ENCODE data around the gene CCSER2.

GRCh38 chr10:84537447-84537931 lies 209.1 kb downstream of the CCSER2 start:
- TF ChIP-seq RNF2 (IDR thresholded peaks at IDR 0.05; ENCODE audit: borderline replicate concordance, low read depth) (no peak), POLR2A (IDR thresholded peaks at IDR 0.05; ENCODE audit: low read length) (no peak), HOXA7 (CRISPR knock-in tag; IDR thresholded peaks at IDR 0.05) (no peak), EHMT2 (IDR thresholded peaks at IDR 0.05; ENCODE audit: low read depth) (no peak), ELK1 (IDR thresholded peaks at IDR 0.05; ENCODE audit: low read depth, low read length) (no peak), RFX5 (IDR thresholded peaks at IDR 0.05) (no peak), BHLHE40 (IDR thresholded peaks at IDR 0.05; ENCODE audit: low read depth, low read length) (no peak)
- TF ChIP-seq, protein P1, sequence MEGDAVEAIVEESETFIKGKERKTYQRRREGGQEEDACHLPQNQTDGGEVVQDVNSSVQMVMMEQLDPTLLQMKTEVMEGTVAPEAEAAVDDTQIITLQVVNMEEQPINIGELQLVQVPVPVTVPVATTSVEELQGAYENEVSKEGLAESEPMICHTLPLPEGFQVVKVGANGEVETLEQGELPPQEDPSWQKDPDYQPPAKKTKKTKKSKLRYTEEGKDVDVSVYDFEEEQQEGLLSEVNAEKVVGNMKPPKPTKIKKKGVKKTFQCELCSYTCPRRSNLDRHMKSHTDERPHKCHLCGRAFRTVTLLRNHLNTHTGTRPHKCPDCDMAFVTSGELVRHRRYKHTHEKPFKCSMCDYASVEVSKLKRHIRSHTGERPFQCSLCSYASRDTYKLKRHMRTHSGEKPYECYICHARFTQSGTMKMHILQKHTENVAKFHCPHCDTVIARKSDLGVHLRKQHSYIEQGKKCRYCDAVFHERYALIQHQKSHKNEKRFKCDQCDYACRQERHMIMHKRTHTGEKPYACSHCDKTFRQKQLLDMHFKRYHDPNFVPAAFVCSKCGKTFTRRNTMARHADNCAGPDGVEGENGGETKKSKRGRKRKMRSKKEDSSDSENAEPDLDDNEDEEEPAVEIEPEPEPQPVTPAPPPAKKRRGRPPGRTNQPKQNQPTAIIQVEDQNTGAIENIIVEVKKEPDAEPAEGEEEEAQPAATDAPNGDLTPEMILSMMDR (IDR thresholded peaks at IDR 0.05) = peak; percentile 92
- TF ChIP-seq, protein P2, sequence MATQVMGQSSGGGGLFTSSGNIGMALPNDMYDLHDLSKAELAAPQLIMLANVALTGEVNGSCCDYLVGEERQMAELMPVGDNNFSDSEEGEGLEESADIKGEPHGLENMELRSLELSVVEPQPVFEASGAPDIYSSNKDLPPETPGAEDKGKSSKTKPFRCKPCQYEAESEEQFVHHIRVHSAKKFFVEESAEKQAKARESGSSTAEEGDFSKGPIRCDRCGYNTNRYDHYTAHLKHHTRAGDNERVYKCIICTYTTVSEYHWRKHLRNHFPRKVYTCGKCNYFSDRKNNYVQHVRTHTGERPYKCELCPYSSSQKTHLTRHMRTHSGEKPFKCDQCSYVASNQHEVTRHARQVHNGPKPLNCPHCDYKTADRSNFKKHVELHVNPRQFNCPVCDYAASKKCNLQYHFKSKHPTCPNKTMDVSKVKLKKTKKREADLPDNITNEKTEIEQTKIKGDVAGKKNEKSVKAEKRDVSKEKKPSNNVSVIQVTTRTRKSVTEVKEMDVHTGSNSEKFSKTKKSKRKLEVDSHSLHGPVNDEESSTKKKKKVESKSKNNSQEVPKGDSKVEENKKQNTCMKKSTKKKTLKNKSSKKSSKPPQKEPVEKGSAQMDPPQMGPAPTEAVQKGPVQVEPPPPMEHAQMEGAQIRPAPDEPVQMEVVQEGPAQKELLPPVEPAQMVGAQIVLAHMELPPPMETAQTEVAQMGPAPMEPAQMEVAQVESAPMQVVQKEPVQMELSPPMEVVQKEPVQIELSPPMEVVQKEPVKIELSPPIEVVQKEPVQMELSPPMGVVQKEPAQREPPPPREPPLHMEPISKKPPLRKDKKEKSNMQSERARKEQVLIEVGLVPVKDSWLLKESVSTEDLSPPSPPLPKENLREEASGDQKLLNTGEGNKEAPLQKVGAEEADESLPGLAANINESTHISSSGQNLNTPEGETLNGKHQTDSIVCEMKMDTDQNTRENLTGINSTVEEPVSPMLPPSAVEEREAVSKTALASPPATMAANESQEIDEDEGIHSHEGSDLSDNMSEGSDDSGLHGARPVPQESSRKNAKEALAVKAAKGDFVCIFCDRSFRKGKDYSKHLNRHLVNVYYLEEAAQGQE (IDR thresholded peaks at IDR 0.05) = no peak
- TF ChIP-seq, protein P3, sequence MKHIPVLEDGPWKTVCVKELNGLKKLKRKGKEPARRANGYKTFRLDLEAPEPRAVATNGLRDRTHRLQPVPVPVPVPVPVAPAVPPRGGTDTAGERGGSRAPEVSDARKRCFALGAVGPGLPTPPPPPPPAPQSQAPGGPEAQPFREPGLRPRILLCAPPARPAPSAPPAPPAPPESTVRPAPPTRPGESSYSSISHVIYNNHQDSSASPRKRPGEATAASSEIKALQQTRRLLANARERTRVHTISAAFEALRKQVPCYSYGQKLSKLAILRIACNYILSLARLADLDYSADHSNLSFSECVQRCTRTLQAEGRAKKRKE (CRISPR knock-in tag; IDR thresholded peaks at IDR 0.05; ENCODE audit: low read depth) = no peak

Measured in A549 (cell line).